OCI-M2 (cell line): ENCODE results near the gene OR52J3.
A peak's percentile ranks its signal among the peaks of the same experiment; 100 is the strongest.
"Not testable (repeated sequence)": the region's sequence is repeated elsewhere in the genome, so short reads cannot be mapped to it uniquely, and the experiment has no call there.

Source experiments
- DNase-seq: peaks from one replicate; lab custom pipeline; 2025; ENCODE audit not compliant: unreplicated experiment; lab: John Stamatoyannopoulos, UW

The OR52J3 gene

GRCh38 chr11:5046226-5046625 is at the start of gene OR52J3:
Gene OR52J3, plus strand, starts transcription at chr11:5046526. Its CDS starts 0 bp downstream, at chr11:5046526.
- DNase-seq = no peak

- DNase-seq = peak; percentile 24
Measured at GRCh38 chr11:5004424-5005274, 41.7 kb upstream of the OR52J3 start.

GRCh38 chr11:5007561-5007960 is 38.8 kb upstream of the OR52J3 start:
- DNase-seq = no peak

GRCh38 chr11:5011254-5011653 is 35.1 kb upstream of the OR52J3 start:
- DNase-seq = no peak

GRCh38 chr11:5013012-5013411 is 33.3 kb upstream of the OR52J3 start:
- DNase-seq = no peak

GRCh38 chr11:5021996-5022395 is 24.3 kb upstream of the OR52J3 start:
- DNase-seq = no peak

- no peak for DNase-seq
Measured at GRCh38 chr11:5036669-5037068, 9.7 kb upstream of the OR52J3 start.

- no peak for DNase-seq
Measured at GRCh38 chr11:5037926-5038325, 8.4 kb upstream of the OR52J3 start.

- DNase-seq = no peak
Measured at GRCh38 chr11:5038341-5038740, 8.0 kb upstream of the OR52J3 start.

GRCh38 chr11:5040876-5041275 is 5.5 kb upstream of the OR52J3 start:
- no peak for DNase-seq

GRCh38 chr11:5042091-5042490 is 4.2 kb upstream of the OR52J3 start:
- no peak for DNase-seq

- no peak for DNase-seq
Measured at GRCh38 chr11:5043380-5043779, 2.9 kb upstream of the OR52J3 start.

- no peak for DNase-seq
Measured at GRCh38 chr11:5046754-5047330, 516 bp downstream of the OR52J3 start.

- DNase-seq = not testable (repeated sequence)
Measured at GRCh38 chr11:5058679-5059078, 12.4 kb downstream of the OR52J3 start.

GRCh38 chr11:5059391-5059790 is 13.1 kb downstream of the OR52J3 start, which contains the start of gene OR52E2:
Gene OR52E2, minus strand, starts transcription at chr11:5059627. Its CDS starts 0 bp downstream, at chr11:5059627.
- no peak for DNase-seq

- DNase-seq = no peak
Measured at GRCh38 chr11:5065027-5065426, 18.7 kb downstream of the OR52J3 start.

GRCh38 chr11:5069272-5069671 is 22.9 kb downstream of the OR52J3 start, which contains the start of gene OR52E1:
Gene OR52E1, plus strand, starts transcription at chr11:5069572.
- DNase-seq = no peak

- DNase-seq = no peak
Measured at GRCh38 chr11:5071799-5072198, 25.5 kb downstream of the OR52J3 start.

GRCh38 chr11:5081405-5081804 is 35.1 kb downstream of the OR52J3 start:
- DNase-seq = no peak

- no peak for DNase-seq
Measured at GRCh38 chr11:5083602-5084001, 37.3 kb downstream of the OR52J3 start.

GRCh38 chr11:5088556-5088955 is 42.2 kb downstream of the OR52J3 start:
- no peak for DNase-seq

- no peak for DNase-seq
Measured at GRCh38 chr11:5090668-5091067, 44.3 kb downstream of the OR52J3 start.
